Choroid plexus epithelial cell (primary cell): Measurements from ENCODE around the gene ATG7.
A peak's percentile ranks its signal among the peaks of the same experiment; 100 is the strongest.

Experiments
- DNase-seq: peaks from one replicate; pipeline ENCODE4 v3.0.0-alpha.2; 2010; ENCODE audit warnings: low read depth
- H3K4me3 ChIP-seq: 2 replicates; pipeline ENCODE4 v1.5.1; 2011; ENCODE audit warnings: low read depth, mild to moderate bottlenecking, control low read depth, low read length, moderate library complexity
- CTCF ChIP-seq: conservative IDR thresholded peaks from 2 replicates; pipeline ENCODE4 v1.5.1; 2011; ENCODE audit warnings: low read depth, mild to moderate bottlenecking, control low read depth, inconsistent platforms, low read length, moderate library complexity

Gene ATG7

GRCh38 chr3:11384074-11384473 is 111.9 kb downstream of the ATG7 start:
- H3K4me3 ChIP-seq = no peak overlapping the region
- TF ChIP-seq CTCF = no peak
- peak; percentile 70 for DNase-seq

DNA sequence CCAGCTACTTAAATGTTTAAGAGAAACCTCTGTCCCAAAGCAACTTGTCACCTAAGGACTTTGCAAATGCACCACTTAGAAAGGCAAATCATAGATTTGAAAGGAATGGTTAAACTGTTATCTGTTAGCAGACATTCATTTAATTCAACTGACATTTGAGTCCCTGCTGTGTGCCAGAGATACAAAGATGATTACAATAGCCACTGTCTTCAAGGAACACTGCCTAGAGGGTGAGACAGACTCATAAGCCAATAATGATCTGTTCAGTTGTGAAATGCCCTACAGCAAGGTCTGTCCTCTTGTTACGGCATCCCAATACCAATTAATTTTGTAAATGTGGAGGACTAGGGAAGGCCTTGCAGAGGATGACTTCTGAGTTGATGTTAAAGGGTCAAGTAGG is 113.1 kb downstream of the ATG7 start:
- no peak for DNase-seq
- no peak for TF ChIP-seq CTCF
- no peak overlapping the region for H3K4me3 ChIP-seq

GRCh38 chr3:11385891-11386290 is 113.7 kb downstream of the ATG7 start:
- DNase-seq = peak; percentile 92
- H3K4me3 ChIP-seq = no peak overlapping the region
- no peak for TF ChIP-seq CTCF

- no peak for DNase-seq
- H3K4me3 ChIP-seq = no peak overlapping the region
- no peak for TF ChIP-seq CTCF
These were observed 114.4 kb downstream of the ATG7 start for GRCh38 chr3:11386465-11387113.

GRCh38 chr3:11389386-11390268 is 117.4 kb downstream of the ATG7 start:
- DNase-seq = peak; percentile 78
- TF ChIP-seq CTCF = no peak
- no peak overlapping the region for H3K4me3 ChIP-seq

- TF ChIP-seq CTCF = no peak
- DNase-seq = peak; percentile 76
- no peak overlapping the region for H3K4me3 ChIP-seq
These were observed 118.4 kb downstream of the ATG7 start for GRCh38 chr3:11390411-11391131.
